ENCODE results near the gene CTH.

The CTH gene

DNA sequence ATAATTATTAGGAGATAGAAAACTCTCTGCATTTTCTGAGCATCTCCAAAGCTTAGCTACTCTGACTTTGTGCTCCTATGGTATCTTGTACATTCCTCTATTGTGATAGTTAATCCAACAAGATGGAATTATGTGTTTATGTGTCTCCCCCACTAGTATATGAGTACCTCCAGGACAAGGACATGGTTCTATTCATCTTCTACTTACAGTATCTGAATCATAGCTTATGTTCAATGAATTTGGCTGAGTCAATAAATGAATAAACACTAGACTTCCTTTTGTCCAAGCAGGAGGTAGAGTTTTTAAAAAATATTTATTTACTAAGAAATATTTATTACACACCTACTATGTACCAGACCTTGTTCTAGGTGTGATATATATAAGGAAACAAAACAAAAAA is 18.4 kb upstream of the CTH start:
- TF ChIP-seq CTCF (IDR thresholded peaks at IDR 0.05; ENCODE audit: borderline replicate concordance, control extremely low read depth, extremely low read depth, insufficient read depth, missing control alignments), result no peak

DNA sequence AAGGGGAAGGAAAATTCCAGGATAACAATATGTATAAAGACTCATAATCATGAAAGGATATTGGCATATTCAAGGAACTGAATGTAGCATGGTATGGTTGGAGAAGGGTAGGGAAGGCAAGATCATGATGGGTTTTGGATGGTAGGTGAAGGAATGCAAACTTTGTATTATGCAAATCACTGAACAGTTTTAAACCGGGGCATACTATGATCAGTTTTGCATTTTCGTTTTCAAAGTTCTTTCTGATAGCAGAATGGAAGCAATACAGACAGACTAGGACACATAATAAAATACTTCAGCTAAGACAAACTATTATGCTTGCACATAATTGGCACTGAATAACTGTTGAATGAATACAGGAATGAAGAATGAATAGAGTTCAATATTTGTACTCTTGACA is 14.5 kb upstream of the CTH start:
- in situ Hi-C loops (cut with MboI; ENCODE audit: low sequenced_read_pairs, unreplicated experiment), result no loop called here
- TF ChIP-seq CTCF (IDR thresholded peaks at IDR 0.05; ENCODE audit: borderline replicate concordance, control extremely low read depth, extremely low read depth, insufficient read depth, missing control alignments), result no peak
- no peak for DNase-seq (ENCODE audit: low spot score)

More for the DNA sequence above, 18.4 kb upstream of the CTH start:
- in situ Hi-C loops (cut with MboI; ENCODE audit: low sequenced_read_pairs, unreplicated experiment), result no loop called here
- no peak for DNase-seq (ENCODE audit: low spot score)

DNA sequence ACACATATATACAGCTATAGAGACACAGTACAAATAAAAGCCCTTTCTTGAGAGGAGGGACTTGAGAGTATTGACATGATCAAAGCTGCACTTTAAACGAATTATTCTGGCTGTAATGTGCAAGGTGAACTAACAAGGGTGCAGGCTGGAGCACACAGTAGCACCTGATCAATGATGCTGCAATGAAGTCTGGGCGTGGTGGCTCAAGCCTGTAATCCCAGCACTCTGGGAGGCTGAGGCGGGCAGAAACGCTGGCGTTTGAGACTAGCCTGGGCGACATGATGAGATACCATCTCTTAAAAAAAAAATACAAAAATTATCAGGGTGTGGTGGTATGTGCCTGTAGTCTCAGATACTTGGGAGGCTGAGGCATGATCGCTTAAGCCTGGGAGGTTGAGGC is 14.1 kb upstream of the CTH start:
- in situ Hi-C loops (cut with MboI; ENCODE audit: low sequenced_read_pairs, unreplicated experiment), result no loop called here
- DNase-seq (ENCODE audit: low spot score), result no peak
- no peak for TF ChIP-seq CTCF (IDR thresholded peaks at IDR 0.05; ENCODE audit: borderline replicate concordance, control extremely low read depth, extremely low read depth, insufficient read depth, missing control alignments)

- no peak for DNase-seq (ENCODE audit: low spot score)
- TF ChIP-seq CTCF (IDR thresholded peaks at IDR 0.05; ENCODE audit: borderline replicate concordance, control extremely low read depth, extremely low read depth, insufficient read depth, missing control alignments), result no peak
- in situ Hi-C loops (cut with MboI; ENCODE audit: low sequenced_read_pairs, unreplicated experiment), result no loop called here
These were observed 10.7 kb upstream of the CTH start for GRCh38 chr1:70400335-70400734.

DNA sequence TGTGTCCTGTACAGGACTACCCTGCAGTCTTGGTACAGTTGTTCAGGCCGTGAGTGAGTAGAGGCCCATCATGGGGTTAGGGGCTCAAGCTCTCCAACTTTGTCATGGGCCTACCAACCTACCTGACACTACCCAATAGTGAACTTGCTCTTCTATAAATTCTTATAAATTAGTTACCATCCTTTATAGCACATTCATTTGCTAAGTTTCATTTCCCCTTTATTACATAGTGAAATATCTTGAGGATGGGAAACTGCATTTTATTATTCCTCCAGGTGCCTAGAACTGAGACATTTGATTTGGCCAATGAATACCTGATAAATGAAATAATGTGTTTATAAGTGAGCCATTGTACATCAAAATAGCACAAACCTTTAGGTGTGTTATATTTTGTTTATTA is 9.1 kb upstream of the CTH start:
- in situ Hi-C loops (cut with MboI; ENCODE audit: low sequenced_read_pairs, unreplicated experiment), result no loop called here
- no peak for TF ChIP-seq CTCF (IDR thresholded peaks at IDR 0.05; ENCODE audit: borderline replicate concordance, control extremely low read depth, extremely low read depth, insufficient read depth, missing control alignments)

GRCh38 chr1:70403759-70404158 is 7.3 kb upstream of the CTH start:
- DNase-seq (ENCODE audit: low spot score), result no peak
- in situ Hi-C loops (cut with MboI; ENCODE audit: low sequenced_read_pairs, unreplicated experiment), result no loop called here
- no peak for TF ChIP-seq CTCF (IDR thresholded peaks at IDR 0.05; ENCODE audit: borderline replicate concordance, control extremely low read depth, extremely low read depth, insufficient read depth, missing control alignments)

More for the DNA sequence above, 9.1 kb upstream of the CTH start:
- no peak for DNase-seq (ENCODE audit: low spot score)

Data from GM13976 (cell line).